Measurements from ENCODE around the gene DLAT.

DNA sequence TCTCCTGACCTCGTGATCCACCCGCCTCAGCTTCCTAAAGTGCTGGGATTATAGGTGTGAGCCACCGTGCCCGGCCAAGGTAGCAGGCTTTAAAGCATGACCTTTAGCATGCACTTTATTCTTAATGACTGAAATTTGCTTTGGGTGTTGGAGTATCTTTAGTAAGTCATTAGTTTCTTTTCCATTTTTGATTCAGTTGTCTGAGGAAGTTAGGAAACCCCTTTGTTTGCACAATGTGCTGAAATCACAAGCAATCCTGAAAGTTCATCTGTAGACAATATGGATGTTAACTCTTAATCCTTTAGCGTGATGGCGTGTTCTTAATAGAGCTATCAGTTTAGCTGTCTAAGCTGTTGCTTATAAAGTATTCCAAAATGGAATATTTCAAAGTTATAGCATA is 78.2 kb downstream of the DLAT start:
- TF ChIP-seq, protein P1, sequence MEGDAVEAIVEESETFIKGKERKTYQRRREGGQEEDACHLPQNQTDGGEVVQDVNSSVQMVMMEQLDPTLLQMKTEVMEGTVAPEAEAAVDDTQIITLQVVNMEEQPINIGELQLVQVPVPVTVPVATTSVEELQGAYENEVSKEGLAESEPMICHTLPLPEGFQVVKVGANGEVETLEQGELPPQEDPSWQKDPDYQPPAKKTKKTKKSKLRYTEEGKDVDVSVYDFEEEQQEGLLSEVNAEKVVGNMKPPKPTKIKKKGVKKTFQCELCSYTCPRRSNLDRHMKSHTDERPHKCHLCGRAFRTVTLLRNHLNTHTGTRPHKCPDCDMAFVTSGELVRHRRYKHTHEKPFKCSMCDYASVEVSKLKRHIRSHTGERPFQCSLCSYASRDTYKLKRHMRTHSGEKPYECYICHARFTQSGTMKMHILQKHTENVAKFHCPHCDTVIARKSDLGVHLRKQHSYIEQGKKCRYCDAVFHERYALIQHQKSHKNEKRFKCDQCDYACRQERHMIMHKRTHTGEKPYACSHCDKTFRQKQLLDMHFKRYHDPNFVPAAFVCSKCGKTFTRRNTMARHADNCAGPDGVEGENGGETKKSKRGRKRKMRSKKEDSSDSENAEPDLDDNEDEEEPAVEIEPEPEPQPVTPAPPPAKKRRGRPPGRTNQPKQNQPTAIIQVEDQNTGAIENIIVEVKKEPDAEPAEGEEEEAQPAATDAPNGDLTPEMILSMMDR (IDR thresholded peaks at IDR 0.05): no peak
- TF ChIP-seq POLR2A (IDR thresholded peaks at IDR 0.05): no peak

Measured in uterus (tissue), 2 donors.